H1 (cell line): ENCODE measurements around the gene KEL. TPM values are rescaled to one million over a fixed set of nuclear protein-coding genes. Genes with fewer than 3 reads are reported as not detected.

ENCODE experiments used
- CHD7 ChIP-seq: fragments of 300-600 bp; sonication (generic); IDR thresholded peaks from 2 replicates; pipeline ENCODE4 v1.7.1; 2012; ENCODE audit warnings: low read length, moderate library complexity, mild to moderate bottlenecking, inconsistent platforms; ENCODE audit not compliant: insufficient replicate concordance
- EZH2 ChIP-seq: fragments of 200-600 bp; sonication (generic); IDR thresholded peaks from 2 replicates; pipeline ENCODE4 v1.7.1; 2012; ENCODE audit warnings: low read depth, mild to moderate bottlenecking, moderate library complexity, low read length, inconsistent platforms; ENCODE audit not compliant: severe bottlenecking
- JUND ChIP-seq: IDR thresholded peaks from 2 replicates; pipeline ENCODE4 v1.6.1; 2011; ENCODE audit warnings: mild to moderate bottlenecking, improper control_type of control experiment, low read length
- KDM4A ChIP-seq: IDR thresholded peaks from one replicate; pipeline ENCODE4 v1.7.1; 2012; ENCODE audit warnings: low read depth, mild to moderate bottlenecking, moderate library complexity, low read length, inconsistent platforms; ENCODE audit not compliant: severe bottlenecking
- MAFK ChIP-seq: IDR thresholded peaks from 2 replicates; pipeline ENCODE4 v1.6.1; 2012; ENCODE audit warnings: low read depth, mild to moderate bottlenecking, improper control_type of control experiment, low read length
- POLR2AphosphoS5 ChIP-seq: IDR thresholded peaks from 2 replicates; pipeline ENCODE4 v1.6.1; 2011; ENCODE audit warnings: low read depth, low read length
- SRF ChIP-seq: IDR thresholded peaks from 2 replicates; pipeline ENCODE4 v1.6.1; 2011; ENCODE audit warnings: mild to moderate bottlenecking, low read depth, low read length, moderate library complexity
- TCF12 ChIP-seq: IDR thresholded peaks from 2 replicates; pipeline ENCODE4 v1.6.1; 2011; ENCODE audit warnings: low read depth, mild to moderate bottlenecking, low read length
- polyA plus RNA-seq, 7 experiments: library from polyadenylated mRNA; depleted of rRNA in 3 of 7; stranded (reverse) in 5 of 7; unstranded in 2 of 7; fragments of >200 nt in 5 of 7; fragments of 200-250 nt in 2 of 7; gene quantifications; 1 replicate in 5 of 7; 2 replicates in 1 of 7; 4 replicates in 1 of 7; pipeline versions ENCODE4 v1.2.1 to v1.2.3, GENCODE V29; 2011 to 2013; ENCODE audit warnings: missing spikeins in 2 of 7, mixed read lengths in 2 of 7
- total RNA-seq: library from RNA; stranded (reverse); fragmentation: NEBNext Ultra II Directional; extraction: Animal tissue kit (Norgen Biotek cat#: 25700); gene quantifications from 2 replicates; pipeline ENCODE4 v1.2.1, GENCODE V29; 2021

Gene KEL
- total and polyA plus RNA-seq, 2 of the 8 experiments (the other 6 are each of a cell fraction or from before 2014, with no cell fraction given), result 1.8 to 1.9 TPM

GRCh38 chr7:142961973-142962926 is at the start of gene KEL (continued):
- TF ChIP-seq CHD7 (no peak), TCF12 (no peak), EZH2 (no peak), JUND (no peak), POLR2AphosphoS5 (no peak), SRF (no peak), MAFK (no peak), KDM4A (no peak)
